OCI-M2 (cell line): Measurements from ENCODE around the gene PIP4P1.

ENCODE experiments used
- DNase-seq: peaks from one replicate; lab custom pipeline; 2025; ENCODE audit not compliant: unreplicated experiment; lab: John Stamatoyannopoulos, UW

Gene PIP4P1

DNA sequence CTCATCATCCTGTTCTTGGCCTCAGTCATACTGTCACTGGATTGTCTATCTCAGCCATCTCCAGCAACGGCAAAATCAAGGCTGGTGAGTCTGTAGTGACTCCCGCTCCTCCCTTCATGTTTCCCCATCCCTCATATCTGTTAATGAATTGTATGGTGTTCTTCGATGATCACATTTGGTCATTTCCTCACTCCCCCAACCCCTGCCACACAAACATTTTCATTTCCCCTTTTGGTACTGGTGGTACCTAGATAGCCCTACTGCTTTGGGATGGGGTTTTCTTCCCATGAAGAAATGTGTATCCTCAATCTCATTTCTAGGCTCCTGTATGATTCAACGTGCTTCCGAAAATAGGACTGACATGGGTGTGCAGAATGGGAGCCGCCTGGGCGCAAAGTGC, 22.6 kb downstream of the PIP4P1 start:
- DNase-seq: no peak

DNA sequence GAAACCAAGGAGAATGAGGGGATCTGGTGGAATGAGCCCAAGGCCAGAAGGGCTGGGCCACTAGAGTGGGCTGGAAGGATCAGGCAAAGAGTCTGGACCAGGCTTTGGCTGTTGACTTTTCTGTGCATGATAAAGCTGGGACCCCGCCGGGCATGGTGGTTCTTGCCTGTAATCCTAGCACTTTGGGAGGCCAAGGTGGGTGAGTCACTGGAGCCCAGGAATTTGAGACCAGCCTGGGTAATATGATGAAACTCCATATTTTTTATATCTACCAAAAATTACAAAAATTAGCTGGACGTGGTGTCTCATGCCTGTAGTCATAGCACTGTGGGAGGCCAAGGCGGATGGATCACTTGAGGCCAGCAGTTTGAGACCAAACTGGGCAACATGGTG, 24.9 kb downstream of the PIP4P1 start:
- DNase-seq: no peak

DNA sequence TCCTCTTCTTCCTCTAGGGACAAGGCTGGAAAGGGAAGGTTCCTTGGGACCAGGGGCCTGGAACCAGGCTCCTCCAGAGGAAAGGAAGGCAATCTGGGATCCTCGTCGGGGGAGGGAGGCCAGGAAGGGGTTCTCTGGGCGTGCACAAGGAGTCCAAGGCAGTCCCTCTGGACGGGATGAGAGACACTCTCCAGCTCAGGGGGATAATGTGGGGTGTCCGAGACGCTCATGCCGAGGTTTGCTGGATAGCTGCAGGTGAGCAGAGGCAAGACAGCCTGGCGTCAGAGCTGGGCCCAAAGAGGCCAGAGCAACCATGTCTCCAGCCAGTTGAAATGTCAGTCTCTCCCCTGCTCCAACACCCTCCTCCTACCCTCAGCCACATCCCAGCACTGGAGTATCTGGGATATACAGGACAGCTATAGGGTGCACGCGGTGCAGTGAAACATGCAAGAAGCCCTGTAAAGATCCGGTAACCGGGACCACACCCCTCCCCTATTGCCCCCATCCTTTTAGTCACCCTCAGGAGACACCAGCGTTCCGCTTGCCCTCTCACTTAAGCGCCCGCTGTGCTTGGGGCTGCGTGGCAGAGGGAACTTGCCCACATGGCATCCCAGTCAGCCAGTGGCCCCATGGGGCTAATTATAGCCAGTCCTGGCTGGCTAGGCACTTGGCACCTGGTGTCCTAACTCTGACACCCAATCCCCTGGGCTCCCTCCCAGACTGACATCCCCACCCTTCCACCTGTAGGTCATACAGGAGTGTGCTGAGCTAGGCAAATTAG, 25.5 kb downstream of the PIP4P1 start, which contains the start of gene KLHL33:
TSS of gene KLHL33 (minus strand) at position 585 of the 781 bp plus-strand sequence. CDS start at position 230, 355 bp downstream.
- no peak for DNase-seq

DNA sequence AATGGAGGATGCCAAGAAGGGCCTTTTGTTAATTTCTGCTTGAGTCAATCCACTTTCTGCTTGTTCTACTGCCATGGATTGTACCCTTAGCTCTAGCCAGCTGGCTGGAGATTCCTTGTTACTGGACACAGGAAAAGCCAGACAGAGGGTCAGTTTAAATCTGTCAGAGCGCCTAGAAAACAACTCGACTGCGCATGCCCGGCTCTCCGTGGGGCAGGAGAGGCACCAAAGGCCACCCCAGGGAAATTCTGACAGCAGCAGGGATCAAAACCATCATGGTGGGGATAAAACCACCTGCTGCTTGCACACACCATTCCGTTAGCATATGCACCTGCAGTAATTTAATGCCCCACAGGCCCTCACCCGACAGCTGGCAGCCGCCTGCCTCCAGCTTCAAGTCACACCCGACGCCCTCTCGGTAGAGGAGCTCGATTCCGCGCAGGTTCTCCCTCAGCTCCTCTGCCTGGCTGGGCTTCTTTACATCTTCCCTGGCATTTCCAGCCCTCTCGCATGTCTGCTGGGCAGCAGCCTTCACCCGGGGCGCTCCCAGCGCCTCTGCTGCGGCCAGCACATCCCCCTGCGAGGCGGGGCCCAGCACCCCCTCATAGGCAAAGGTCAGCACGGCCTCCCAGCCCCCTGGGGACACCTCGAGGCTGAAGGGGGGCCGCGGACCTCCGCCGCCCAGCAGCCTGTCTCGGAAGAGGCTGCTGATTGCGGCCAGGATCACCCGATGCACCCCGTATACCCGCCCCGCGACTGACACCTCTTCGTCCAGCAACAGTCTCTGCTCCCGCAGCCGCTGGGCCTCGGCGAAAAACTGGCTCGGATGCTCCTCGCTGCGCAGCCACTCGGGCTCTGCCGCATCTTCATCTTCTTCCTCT, 26.3 kb downstream of the PIP4P1 start:
- no peak for DNase-seq

DNA sequence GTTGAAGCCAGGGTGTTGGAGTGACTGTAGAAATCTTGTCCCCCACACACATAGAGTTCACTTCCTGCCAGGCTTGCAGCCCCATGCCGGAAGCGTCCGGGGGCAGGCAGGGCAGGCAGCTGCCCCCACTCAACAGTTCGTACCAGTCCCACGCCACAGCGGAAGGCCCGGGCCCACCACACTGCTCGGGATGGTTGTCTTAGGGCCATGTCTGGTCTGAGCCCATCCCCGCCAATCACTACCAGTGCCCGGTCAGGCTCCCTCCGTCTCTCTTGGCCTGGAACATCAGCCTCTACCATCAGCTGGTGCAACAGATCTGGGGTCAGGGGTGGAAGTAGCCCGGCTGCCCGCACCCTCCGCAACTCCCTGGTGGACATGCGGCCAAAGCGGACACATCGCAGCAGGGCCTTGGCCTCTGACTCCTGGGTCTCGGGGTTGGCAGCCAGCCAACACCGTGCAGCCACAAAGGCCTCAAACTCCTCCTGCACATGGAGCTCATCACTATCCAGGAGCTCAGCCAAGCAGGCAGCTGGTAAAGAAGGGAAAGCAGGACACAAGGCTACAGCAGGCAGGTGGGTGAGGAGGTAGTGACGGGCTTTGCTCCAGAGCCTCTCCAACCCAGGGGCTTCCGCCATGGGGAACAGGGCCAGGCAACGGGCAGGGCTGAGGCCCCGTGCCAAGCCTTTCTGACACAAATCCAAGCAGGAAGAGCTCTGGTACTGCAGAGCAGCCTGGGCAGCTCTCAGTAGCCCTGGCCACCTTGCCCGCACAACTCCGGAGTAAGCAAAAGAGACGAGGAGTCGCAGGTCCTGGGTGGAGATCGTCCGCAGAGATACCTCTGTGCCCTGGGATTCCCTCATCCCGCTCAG, 31.2 kb downstream of the PIP4P1 start:
- no peak for DNase-seq

DNA sequence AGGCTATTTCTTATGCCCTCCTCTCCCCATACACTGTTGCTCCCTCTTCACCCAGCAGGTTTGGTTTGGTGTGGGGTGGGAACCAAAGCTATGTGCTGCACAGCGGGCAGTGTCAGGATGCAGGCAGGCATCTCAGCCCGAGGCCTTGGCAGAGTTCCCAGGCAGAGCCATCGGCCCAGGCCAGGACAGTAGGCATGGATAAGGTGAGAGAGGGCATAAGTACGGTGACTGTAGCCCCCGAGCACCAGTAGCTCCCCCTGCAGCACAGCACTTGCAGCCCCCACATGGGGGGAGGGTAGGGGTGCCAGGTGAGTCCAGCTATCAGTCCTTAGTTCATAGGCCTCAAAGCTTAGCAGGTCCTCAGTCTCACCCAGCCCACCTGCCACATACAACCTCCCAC, 32.4 kb downstream of the PIP4P1 start:
- DNase-seq: no peak

DNA sequence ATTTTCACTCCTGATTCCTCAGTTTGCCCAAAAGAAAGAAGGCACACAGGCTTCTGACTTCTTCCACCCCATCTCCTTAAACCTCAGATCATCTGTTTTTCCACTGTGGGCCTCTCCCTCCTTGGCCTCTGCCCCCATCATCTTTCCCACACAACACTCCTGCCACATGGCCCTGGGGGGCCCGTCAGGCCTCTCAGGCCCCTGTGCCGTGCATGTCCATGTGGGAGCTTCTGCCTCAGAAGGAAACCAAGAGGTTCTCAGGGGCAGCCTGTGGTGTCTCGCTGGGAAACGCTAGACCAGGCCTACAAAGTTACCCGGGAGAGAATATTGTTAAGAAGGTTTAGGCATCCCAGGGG, 33.2 kb downstream of the PIP4P1 start:
- no peak for DNase-seq

DNA sequence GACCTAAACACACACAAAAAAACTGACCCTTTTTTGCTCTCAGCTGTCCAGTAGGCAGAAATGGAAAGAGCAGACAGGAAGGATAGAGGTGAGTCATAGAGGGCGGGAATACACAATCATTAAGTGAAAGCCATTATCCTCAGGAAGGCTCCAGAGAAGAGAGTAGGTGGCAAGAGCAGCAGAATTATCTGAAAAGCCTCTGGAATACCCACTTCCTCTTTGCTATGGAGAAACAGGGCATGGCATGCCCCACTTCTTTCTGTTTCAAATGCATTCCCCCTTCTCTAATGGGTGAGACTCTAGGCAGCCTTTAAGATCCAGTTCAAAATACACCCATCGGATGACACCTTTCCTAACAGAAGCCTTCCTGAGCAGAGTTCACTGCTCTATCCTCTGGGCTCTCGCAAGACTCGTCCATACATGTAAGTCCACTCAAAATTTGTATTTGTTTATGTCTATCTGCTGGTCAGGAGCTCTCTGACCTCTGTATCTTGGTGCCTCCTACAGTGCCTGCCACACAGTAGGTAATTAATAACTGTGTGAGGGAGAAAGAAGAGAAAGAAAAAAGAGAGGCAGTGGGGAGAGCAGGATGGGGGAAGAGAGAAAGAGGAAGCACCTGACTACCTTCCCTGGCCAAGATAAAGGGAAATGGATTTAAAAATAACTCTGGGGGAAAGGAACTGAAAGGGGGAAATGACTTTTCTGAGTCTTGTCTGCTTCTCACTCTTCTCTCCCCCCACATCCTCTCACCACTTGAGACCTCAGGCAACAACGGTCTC, 33.8 kb downstream of the PIP4P1 start:
- no peak for DNase-seq

DNA sequence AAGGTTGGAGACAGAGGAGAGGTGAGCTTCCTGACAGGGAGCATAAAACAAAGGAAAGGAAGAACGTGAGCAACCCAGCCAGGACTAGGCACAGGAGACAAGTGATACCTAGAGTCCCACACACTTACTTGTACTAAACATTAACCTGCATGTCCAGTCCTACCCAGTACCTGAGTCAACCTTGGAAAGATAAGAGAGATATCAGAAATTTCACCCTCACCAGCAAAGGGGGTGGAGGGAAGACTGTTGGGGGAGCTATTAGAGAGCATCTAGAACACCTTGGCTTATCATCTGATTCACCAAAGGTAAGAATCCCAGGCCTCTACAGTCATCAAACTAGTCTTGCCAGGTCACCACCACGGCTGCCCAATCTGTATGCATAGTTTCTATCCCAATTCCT, 36.4 kb downstream of the PIP4P1 start:
- DNase-seq: no peak

DNA sequence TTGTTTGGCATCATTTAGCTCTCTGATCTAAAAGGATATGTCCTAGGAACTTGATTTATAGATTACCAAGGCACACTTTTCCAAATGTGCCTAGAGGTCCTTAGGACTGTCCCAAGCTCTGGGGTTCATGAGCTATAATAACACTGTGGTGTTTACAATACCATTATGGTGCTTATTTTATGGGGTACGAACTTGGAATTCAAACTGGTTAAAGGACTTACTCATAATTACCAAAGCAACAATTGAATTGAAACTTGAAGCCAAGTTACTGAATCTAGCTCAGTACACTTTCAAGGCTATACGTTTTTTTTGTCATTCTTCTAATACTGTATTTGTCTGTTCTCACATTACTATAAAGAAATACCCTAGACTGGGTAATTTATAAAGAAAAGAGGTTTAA, 38.3 kb downstream of the PIP4P1 start:
- DNase-seq: no peak

DNA sequence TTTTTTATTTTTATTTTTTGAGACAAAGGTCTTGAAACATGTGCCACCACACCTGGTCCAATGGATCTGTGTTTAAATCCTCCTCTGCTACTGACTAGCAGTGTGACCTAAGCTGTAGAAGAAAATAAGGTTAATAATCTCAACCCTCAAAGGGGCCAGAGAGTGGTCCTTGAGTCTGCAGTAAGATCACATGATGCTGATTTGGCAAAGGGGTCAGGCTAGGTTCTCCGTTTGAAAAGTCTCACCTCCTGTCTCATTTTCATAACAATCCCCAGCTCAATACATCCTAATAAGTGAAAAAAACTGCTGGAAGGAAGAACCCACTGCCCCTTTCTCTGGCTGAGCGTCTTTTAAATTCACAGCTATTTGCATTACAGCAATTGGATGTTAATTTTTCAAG, 40.0 kb downstream of the PIP4P1 start:
- no peak for DNase-seq

DNA sequence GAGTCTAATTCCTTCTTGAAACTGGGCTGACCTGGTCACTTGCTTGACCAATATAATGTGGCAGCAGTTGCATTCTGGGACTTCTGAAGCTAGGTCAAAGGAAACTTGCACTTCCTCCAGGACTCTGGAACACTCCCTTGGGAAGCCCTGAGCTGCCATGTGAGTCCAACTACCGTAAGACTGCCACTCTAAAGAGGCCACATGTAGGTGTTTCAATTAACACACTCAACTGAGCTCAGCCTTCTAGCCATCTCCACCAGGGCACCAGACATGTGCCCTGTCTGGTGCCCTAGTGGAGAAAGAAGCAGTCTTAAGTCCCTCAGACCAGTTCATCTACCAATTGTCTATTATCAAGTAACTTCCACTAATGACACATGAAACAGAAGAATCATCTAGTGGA, 41.8 kb downstream of the PIP4P1 start:
- DNase-seq: no peak

DNA sequence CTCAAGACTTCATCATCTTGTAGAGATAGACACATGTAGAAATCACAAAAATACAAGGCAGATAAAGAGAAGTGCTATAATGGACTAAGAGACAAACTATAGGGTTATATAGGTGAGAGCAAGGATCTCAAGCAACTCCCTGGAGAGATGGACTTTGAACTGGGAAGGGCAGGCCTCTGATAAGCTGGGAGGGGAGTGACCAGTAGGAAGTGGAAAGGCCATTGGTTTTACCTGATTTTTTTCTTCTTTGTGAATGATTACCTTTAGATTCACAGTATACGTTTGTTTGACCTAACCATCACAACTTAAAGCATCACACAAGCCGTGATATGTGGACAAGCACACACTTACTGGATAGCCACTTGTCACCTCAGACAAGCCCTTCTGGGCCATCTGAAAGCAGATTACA, 42.7 kb downstream of the PIP4P1 start:
- DNase-seq: no peak

DNA sequence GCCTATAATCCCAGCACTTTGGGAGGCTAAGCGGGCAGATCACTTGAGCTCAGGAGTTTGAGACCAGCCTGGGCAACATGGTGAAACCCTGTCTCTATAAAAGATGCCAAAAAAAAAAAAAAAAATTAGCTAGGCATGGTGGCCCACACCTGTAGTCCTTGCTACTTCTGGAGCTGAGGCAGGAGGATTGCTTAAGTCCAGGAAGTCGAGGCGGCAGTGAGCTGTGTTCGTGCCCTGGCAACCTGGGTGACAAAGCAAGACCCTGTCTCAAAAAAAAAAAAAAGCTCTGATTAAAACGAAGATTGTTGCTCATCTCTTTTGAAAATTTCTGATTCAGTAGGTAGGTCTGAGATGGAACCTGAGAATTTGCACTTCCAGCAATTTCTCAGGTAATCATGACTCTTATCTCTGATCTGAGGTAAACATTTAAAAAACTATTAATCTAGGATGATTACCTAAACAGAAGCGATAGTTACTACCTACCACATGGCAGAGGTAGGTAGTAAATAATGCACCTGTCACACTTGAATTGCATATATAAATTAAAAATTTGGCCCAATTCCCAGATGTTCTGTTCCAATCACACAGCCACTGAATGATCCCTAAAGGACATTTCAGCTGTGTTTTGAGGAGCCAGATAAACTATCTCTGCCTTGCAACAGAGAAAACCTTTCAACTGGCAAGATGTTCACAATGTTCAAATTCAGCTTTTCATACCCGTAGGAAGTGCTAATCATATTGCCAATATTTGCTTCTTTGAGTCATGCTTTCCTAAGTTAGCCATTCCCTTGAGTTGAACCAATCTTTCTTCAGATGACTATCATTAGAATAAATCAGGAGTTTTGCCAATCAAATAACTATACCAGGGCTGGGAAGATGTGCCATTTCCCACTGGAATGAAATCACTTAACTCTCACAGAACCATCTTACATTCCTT, 43.7 kb downstream of the PIP4P1 start:
- DNase-seq: no peak

DNA sequence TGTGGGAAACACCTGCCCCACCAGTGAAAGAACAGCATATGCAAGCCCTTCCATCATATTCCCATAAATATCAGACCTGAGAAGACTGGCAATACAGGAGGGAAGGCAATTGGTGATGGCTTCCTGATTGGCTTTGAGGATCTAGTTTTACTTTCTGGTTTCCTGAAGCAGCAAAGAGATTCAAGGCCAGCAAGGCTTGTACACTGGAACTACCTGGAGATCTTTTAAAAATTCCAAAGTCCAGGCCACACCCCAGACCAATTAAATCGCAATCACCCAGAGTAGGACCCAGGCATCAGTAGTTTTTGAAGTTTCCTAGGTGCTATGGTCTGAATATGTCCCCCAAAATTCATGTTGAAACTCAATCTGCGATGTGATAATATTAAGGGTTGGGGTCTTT, 45.0 kb downstream of the PIP4P1 start:
- DNase-seq: no peak

DNA sequence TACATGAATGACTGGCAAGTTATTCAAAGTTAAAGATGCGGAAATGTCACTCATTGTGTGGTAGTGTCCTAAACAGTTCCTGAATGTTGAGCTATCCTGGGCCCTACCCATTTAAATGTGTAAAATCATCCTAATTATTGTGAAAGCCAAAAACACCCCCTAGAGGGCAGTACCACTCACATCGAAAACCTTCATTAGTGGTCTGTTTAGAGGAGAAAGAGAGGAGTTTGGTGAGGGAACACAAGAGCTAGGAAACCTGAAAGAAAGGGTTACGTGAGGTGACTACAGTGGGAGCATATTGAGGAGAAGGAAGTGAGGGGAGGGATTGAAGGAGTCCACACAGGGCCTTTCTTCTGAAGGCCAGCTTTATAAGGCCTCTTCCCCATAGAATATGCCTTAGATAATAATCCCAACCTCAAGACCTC, 45.4 kb downstream of the PIP4P1 start:
- DNase-seq: peak; percentile 23

DNA sequence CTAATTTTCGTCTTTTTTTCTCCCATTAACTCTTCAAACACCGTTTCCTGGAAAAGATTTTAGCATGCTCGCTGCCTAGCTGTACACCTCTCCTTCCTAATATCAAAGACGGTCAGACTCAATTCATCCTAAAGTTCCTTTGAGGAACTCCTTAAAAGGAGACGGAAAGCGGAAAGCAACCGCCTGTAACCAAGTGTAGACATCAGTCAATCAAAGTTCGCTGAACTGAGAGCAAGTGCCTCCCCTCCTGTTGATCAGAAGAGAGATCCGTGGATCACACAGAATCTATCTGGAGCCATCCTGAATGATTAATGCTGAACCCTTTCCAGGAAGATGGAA, 47.5 kb downstream of the PIP4P1 start:
- DNase-seq: no peak

DNA sequence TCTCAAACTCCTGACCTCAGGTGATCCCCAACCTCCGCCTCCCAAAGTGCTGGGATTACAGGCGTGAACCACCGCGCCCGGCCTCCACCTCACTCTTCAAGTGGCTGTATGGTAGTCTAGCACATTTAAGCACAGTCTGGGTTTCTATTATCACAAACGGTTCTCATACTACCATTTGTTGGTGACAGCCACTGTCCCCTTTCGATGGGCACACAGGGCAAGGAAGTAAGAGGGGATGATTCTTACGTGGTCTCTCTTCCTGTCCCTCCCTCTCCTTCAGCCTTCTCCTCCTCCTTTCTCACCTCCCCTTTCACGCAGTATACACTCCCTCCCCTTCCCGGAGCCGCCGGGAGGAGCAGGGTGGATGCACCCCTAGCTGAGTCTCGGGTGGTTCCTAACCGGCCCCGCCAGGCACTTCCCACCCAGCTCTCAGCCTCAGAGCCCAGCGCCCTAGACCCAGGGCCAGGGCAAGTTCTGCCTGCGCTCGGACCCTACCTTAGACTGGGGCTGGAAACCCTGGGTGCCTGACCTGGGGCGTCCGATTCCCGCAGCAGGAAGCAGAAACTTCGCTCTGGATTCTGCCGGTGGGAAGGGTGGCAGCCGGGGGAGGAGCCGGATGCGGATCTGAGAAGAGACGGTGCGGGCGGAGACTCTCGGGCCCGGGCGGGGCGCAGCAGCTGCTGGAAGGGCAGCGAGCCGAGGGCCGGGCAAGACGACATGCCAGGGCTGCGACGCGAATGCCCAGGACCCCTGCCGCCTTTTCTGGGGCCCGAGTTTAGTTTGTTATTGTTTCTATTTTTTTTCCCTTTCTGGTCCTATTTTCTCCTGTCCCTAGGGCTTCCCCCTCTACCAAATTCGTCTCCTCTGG, 48.1 kb downstream of the PIP4P1 start, which contains the start of gene TEP1:
TSS of gene TEP1 (minus strand) at position 626 of the 868 bp plus-strand sequence. CDS start 5,062 bp downstream, outside the sequence.
- no peak for DNase-seq
